ENCODE data around the gene SLC27A2. TPM values are rescaled to one million over a fixed set of nuclear protein-coding genes. Genes with fewer than 3 reads are reported as not detected.
"Not testable (repeated sequence)": the region's sequence is repeated elsewhere in the genome, so short reads cannot be mapped to it uniquely, and the experiment has no call there.

SLC27A2 gene
- under 1 TPM in 3 of 4 donors, not detected in 1; 0.29 to 0.69 (median 0.46) TPM for total RNA-seq

DNA sequence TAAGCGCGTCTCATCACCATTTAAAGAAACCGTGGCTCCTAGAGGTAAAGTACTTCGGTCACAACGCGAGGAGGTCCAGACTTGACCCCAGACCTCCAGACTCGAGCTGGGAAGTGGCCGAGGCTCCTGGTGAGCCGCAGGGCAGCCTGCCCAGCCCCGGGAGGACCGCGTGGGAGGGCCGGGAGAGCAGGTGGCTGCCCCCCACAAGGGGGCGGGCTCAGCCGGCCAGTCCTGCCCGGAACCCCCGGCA, at the start of gene SLC27A2:
Gene SLC27A2, plus strand, starts transcription at position 228 of the 250 bp plus-strand sequence. CDS start 232 bp downstream, outside the sequence.
- TF ChIP-seq POLR2A (IDR thresholded peaks at IDR 0.05) = no peak
- TF ChIP-seq, protein P1, sequence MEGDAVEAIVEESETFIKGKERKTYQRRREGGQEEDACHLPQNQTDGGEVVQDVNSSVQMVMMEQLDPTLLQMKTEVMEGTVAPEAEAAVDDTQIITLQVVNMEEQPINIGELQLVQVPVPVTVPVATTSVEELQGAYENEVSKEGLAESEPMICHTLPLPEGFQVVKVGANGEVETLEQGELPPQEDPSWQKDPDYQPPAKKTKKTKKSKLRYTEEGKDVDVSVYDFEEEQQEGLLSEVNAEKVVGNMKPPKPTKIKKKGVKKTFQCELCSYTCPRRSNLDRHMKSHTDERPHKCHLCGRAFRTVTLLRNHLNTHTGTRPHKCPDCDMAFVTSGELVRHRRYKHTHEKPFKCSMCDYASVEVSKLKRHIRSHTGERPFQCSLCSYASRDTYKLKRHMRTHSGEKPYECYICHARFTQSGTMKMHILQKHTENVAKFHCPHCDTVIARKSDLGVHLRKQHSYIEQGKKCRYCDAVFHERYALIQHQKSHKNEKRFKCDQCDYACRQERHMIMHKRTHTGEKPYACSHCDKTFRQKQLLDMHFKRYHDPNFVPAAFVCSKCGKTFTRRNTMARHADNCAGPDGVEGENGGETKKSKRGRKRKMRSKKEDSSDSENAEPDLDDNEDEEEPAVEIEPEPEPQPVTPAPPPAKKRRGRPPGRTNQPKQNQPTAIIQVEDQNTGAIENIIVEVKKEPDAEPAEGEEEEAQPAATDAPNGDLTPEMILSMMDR (IDR thresholded peaks at IDR 0.05 in 4 of 5, conservative IDR thresholded peaks at IDR 0.05 in 1 of 5) = peak in 1 of 5 experiments; percentile 18
- Histone ChIP-seq H3K4me1 (no peaks in the 10 kb centered on the region), H3K27ac (no peak within 1 kb of the TSS), H3K36me3 (no peaks in the 10 kb centered on the region), H3K27me3 (peaks cover 11 to 44% (median 17%) of the 10 kb centered on the region in 3 donors), H3K9me3 (no peaks in the 10 kb centered on the region), H3K4me3 (peak within 1 kb of the TSS; percentile 40 to 55 (median 47))
- intact Hi-C loops (cut with DNase I; ENCODE audit: low total_unique reads) (no loop called here), in situ Hi-C loops (cut with MboI; ENCODE audit: low sequenced_read_pairs in 4 of 4) (no loop called here)
- DNase-seq (no peak), ATAC-seq (no peak)

DNA sequence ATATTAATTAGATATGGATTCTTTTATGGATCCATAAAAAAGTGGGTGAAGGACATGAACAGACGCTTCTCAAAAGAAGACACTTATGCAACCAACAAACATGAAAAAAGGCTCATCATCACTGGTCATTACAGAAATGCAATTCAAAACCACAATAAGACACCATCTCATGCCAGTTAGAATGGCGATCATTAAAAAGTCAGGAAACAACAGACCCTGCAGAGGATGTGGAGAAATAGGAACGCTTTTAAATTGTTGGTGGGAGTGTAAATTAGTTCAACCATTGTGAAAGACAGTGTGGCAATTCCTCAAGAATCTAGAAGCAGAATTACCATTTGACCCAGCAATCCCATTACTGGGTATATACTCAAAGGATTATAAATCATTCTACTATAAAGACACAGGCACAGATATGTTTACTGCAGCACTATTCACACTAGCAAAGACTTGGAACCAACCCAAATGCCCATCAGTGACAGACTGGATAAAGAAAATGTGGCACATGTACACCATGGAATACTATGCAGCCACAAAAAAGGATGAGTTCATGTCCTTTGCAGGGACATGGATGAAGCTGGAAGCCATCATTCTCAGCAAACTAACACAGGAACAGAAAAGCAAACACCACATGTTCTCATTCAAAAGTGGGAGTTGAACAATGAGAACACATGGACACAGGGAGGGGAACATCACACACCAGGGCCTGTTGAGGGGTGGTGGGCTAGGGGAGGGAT, 49.6 kb upstream of the SLC27A2 start:
- H3K4me3 ChIP-seq; H3K9me3 ChIP-seq; ATAC-seq; intact Hi-C loops (cut with DNase I; ENCODE audit: low total_unique reads); H3K36me3 ChIP-seq; H3K27me3 ChIP-seq; DNase-seq; H3K27ac ChIP-seq; H3K4me1 ChIP-seq: not testable (repeated sequence)
- in situ Hi-C loops (cut with MboI; ENCODE audit: low sequenced_read_pairs in 4 of 4) = loop anchor here in 2 of 4 donors (25.0 kb wide), 2 partner anchors 895 to 1270 kb away; no protein-coding TSS in a partner anchor

DNA sequence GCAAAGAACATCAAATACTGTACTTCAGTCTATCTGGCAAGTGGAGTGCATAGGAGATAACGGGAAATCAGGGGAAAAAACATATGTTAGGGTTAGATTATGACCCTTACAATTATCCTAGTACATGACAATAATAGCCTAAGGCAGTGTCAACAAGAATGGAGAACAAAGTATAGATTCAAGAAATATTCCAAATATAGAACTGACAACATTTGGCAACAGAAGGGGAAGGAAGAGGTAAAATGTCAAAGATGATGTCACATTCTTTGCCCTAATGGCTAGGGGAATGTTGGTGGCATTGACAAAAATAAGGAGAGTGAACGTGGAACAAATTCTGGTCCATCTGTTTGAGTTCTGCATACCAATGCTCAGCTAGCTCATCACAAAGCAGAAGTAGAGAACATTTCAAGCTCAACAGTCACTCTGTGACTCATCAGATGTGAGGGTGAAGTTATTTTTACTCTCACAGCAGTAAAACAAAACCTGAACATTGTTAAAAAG, 47.4 kb upstream of the SLC27A2 start:
- Histone ChIP-seq H3K9me3 (no peaks in the 10 kb centered on the region), H3K36me3 (no peaks in the 10 kb centered on the region), H3K4me1 (peaks cover 0 to 7% of the 10 kb centered on the region in 2 donors), H3K27ac (no peak overlapping the region), H3K27me3 (no peaks in the 10 kb centered on the region), H3K4me3 (no peak overlapping the region)
- ATAC-seq (peak in 1 of 2 donors; percentile 51), DNase-seq (no peak)
- TF ChIP-seq POLR2A (IDR thresholded peaks at IDR 0.05) = no peak
- TF ChIP-seq, protein P1 (IDR thresholded peaks at IDR 0.05 in 4 of 5, conservative IDR thresholded peaks at IDR 0.05 in 1 of 5) = no peak
- intact Hi-C loops (cut with DNase I; ENCODE audit: low total_unique reads) (no loop called here), in situ Hi-C loops (cut with MboI; ENCODE audit: low sequenced_read_pairs in 4 of 4) (loop anchor here in 2 of 4 donors (25.0 kb wide), 2 partner anchors 897 to 1272 kb away; no protein-coding TSS in a partner anchor)

DNA sequence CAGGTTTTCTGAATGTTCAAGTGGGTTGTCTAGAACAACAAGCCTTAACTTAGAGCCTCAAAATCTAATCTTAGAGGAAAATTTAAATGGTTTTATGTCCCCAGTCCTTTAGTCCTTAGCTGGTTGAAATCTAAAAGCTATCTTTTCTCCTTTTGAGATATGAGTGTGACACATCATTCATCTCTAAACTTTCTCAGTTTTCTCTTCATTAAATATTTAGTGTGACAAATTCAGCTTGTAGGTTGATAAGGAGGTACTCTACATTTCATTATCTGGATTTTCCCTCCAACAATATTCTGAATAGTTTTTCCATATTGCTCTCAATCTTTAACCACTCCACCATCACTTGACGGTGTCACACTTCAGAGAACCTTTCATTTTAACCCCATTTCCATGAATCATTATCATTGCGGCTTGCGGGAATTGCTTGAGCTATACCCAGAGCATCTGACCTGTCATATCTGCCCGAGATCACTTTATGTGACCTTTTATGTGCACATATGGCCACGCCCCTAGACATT, 46.9 kb upstream of the SLC27A2 start:
- in situ Hi-C loops (cut with MboI; ENCODE audit: low sequenced_read_pairs in 4 of 4) = loop anchor here in 2 of 4 donors (25.0 kb wide), 2 partner anchors 898 to 1273 kb away; no protein-coding TSS in a partner anchor
- intact Hi-C loops (cut with DNase I; ENCODE audit: low total_unique reads) = no loop called here
- ATAC-seq = no peak
- peaks cover 0 to 7% of the 10 kb centered on the region in 2 donors for H3K4me1 ChIP-seq
- no peak for DNase-seq
- no peak overlapping the region for H3K27ac ChIP-seq
- TF ChIP-seq, protein P1 (IDR thresholded peaks at IDR 0.05 in 4 of 5, conservative IDR thresholded peaks at IDR 0.05 in 1 of 5) = no peak
- TF ChIP-seq POLR2A (IDR thresholded peaks at IDR 0.05) = no peak
- H3K27me3 ChIP-seq = no peaks in the 10 kb centered on the region
- no peak overlapping the region for H3K4me3 ChIP-seq
- H3K9me3 ChIP-seq = no peaks in the 10 kb centered on the region
- H3K36me3 ChIP-seq = no peaks in the 10 kb centered on the region

DNA sequence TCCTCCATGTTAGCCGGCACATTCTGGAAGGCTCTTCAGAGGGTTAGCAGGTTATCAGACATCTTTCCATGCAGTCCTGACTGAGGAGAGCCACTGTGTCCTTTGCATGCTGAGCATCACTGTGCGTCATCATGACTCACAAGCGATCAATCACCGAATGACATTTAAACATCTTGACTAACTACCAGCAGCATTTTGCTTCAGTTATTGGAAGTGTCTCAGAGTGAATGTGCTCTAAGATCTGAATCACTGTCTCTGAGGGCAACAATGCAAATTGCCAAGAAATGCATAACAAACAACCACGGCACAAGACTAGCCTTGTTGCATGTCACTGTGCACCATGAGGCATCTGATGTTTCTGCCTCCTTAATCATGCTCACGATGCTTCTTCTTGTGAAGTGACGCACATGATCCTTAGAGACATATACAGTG, 44.6 kb upstream of the SLC27A2 start:
- no peaks in the 10 kb centered on the region for H3K9me3 ChIP-seq
- in situ Hi-C loops (cut with MboI; ENCODE audit: low sequenced_read_pairs in 4 of 4) = loop anchor here in 2 of 4 donors (25.0 kb wide), 2 partner anchors 900 to 1275 kb away; no protein-coding TSS in a partner anchor
- ATAC-seq = no peak
- no peaks in the 10 kb centered on the region for H3K27me3 ChIP-seq
- DNase-seq = no peak
- peaks cover 0 to 7% of the 10 kb centered on the region in 2 donors for H3K4me1 ChIP-seq
- no peak for TF ChIP-seq POLR2A (IDR thresholded peaks at IDR 0.05)
- TF ChIP-seq, protein P1 (IDR thresholded peaks at IDR 0.05 in 4 of 5, conservative IDR thresholded peaks at IDR 0.05 in 1 of 5) = no peak
- no peak overlapping the region for H3K4me3 ChIP-seq
- H3K27ac ChIP-seq = no peak overlapping the region
- H3K36me3 ChIP-seq = no peaks in the 10 kb centered on the region
- intact Hi-C loops (cut with DNase I; ENCODE audit: low total_unique reads) = no loop called here
